Cerebellar nuclear complex (tissue), 1 donor: ENCODE data around the gene RNF8.

ENCODE experiments used
- DNase-seq, 2 experiments: peaks; one replicate each; lab custom pipeline; 2025; lab: John Stamatoyannopoulos, UW

Gene RNF8

DNA sequence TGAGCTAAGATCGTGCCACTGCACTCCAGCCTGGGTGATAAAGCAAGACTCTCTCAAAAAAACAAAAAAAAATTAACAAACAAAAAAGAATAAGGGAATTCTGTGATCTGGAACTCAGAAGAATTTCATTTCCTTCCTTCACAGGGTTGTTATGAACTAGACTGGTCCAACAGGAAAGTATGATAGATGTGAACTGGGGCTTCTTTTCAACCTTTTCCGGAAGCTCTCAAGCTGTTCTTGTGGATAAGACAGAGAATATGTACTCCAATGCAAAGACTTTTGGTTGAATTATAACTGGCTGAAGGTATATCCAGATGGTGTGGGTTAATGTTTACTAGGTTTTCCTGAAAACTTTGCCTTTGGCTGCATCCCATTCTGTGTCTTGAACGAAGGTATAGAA, 5.3 kb downstream of the RNF8 start:
- no peak for DNase-seq

DNA sequence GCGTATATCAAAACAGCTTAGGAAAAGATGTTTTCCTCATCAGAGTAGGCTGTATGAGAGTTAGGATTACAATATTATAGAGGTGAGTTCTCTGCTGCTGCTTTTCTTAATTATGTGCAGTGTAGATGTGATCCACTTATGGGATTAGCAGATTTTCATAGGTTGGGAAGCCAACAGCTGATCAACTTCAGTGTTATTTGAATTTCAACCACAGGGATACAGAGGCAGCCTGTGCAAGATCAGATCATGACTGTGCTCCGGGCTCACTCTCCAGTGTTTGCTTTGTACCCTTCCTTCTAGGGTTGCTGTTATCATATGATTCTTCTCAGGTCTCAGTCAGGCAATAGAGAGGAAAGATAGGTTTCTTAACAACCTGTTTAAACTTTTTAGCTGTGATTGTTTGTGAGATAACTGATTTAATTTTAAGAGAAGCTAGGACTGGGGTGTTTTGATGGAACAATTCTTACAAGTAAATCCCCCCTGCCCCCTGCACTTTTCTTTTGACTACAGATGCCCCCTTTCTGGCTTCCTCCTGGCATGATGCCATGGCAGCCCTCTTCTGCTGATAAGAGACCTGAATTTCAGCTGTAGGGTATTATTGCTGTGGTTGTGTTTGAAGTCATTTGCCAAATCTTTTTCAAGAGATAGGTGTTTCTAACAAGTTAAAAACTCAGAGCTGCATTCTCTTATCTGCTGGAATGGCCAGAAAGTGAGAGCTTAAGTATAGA, 8.5 kb downstream of the RNF8 start:
- DNase-seq, result no peak

DNA sequence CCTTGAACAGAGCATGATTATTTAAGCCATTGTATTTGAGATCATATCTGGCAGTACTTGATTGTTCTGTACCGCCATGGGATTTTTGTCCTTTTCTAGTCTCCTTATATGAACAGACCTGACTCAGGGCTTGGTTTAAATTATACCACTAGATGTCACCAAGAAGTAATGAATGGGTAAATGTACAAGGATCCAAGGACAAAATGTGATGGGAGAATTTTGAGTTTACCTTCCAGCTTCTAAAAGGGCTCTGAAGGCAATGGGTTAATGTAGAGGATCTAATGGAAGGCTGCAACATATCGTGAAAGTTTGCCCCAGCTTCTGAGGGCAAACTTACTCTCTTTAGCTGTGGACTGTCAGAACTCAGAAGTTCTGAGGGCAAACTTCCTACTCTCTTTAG, 12.0 kb downstream of the RNF8 start:
- DNase-seq, result no peak

DNA sequence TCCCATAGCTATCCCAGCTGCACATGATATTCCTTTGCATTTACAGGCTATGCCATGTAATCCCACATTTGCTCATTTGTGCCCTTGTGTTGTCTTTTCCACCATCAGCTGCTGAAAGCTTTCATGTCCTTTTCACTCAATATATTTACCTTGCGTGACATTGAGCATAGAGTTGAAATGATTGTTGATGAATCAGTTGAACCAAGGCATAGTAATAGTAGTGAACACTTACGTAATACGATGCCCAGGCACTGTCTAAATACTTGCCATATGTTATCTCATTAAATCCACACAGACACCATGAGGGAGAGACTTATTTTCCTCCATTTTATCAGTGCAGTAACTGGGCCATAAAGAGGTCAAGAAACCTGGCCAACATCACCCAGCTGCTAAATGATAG, 13.1 kb downstream of the RNF8 start:
- DNase-seq, result no peak

DNA sequence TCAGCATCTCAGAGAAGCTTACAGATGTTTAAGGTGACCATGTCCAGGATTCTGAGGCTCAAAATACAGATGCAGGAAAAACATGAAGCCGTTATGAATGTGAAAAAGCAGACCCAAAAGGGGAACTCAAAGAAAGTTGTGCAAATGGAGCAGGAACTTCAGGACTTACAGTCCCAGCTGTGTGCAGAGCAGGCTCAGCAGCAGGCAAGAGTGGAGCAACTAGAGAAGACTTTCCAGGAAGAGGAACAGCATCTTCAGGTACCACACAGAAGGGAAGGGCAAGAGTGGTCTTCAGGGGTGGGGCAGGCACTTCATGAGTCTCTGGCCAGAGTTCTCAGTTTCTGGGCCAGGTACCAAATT, 15.2 kb downstream of the RNF8 start:
- DNase-seq, result no peak

DNA sequence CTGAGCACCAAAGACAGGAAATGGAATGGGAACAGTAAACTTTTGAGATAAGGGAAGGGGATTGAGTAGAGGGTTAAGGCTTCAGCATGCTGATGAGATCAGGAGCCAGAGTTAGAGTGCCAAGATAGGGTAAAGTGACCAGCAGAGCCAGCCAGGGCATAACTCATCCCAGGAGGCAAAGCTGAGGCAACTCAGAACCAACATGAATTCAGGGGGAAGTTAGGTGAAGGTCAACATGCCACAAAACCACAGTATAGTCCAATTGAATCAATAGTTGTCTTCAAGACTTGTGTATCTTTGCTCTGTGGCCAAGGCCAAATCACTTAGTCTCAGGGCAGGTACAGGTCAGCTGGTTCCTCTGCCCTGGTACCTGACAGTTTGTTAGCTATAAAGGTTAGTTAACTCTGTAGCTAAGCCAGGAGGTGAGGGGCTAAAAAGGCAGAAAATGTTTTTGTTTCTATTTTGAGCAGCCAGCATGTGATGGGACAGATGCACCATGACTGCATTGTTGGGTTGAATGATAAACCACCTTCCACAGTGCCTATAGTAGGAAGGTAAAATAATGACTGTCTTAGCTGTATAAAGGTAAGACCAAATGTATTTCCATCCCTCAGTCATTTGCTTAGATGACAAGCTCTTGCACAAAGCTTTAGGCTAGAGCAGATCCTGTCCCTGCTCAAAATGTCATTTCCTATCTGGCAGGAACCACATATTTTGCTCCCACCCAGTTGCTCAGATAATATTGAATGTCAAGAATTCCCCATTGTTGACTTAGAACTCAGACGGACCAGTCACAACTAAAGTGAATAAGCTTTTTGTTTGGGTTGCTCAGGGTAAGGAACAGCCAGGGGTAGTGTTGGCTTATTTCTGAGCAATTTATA, 15.8 kb downstream of the RNF8 start:
- DNase-seq, result no peak

DNA sequence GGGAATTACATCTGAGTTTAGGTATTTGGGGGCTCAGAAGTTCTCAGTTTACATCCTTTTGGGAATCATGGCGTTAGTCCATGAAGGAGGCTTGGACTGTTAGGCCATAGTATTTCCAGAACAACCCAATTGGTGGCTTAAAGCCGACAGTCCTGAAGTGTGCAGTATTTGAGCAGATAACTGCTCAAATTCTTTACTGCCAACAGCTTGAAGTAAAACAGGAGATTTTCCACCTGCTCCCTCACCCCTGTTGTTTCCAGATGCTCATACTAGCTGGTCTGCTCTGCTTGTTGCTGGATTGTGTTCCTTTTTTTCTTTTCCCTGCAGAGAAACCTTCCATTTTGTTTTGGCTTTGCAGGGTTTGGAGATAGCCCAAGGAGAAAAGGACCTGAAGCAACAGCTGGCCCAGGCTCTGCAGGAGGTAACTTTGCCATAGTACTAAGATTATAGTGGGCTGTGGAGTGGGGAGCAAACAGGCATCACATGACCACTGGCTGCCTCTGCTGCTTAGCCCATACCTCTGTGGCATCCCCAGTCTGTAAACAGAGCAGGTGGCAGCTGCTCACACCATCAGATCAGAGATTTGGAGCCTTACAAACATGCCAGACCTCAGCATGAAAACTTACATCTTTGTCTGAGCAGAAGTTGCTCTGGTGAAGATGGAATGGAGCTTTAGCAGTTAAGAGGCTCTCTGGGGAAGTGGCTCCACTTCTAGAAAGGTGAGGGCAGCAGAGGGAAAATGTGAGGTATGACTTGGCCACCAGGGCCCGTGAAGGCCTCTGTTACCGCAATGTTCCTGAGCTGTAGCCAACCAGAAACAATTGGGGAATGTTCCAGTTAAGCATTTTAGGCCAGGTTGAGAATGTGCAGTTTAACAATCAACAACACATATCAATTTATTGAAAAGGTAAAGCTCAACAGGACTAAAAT, 17.6 kb downstream of the RNF8 start:
- no peak for DNase-seq

DNA sequence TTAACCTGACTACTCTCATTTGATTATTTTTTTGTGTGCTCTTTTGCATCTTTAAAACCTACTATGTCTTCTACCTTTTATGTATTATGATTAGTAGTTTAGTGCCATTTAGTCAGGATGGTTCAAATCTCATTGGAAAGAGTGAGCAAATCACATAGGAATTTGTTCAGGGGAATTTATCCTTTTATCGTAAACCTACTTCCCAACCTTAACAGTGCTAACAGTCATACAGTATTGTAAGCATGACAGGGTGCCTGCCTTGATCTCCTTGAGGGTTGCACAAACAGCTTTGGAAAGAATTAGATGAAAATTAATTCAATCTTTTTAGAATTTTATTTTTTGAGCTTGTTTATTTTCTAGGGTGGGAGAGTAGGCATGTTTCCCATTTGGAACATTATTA, 18.3 kb downstream of the RNF8 start:
- no peak for DNase-seq

DNA sequence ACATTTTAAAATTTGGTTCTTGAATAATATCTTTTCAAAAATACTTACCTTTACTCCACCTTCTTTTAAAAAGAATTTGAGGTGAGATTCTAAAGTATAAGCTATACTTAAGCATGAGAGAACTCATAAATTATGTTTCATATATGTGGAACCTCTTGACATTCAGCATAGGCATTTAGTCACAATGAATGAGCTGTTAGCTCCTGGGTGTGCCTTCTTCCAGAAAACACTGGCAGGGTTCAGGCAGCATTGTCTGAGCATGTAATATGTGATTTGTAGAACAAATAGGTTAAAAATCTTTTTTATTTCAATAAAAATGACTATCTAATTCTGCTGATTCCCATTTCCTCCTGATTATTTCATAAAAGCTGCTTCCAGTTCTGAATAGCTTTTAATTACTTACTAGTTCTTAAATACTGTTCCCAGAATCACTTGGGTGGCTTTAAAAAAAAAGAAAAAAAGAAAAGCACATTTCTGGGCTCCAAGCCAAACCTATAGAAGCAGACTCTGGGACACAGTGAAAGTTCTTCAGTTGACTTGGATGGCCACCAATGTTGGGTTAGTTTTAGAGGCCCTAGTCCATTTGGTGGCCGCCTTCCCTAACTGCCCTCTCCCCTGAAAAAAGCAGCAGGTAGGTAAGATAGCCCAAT, 20.2 kb downstream of the RNF8 start:
- DNase-seq, result no peak

DNA sequence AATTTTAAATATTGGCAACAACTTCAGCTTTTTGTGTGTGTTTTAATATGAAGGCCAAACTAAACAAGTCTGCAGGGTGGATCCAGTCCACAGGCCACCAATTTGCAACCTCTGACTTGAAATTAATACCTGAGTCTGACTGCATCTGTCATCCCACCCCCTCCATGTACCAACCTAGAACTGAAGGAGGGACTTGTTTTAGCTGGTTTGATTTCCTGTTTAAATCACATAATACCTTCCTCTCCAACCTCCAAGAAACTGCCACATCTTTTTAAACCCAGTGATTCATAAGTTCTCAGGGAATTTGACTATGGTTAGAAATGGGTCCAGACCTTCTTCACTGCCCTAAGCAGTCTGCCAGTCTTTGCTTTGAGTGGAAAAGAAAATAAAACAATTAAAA, 21.6 kb downstream of the RNF8 start:
- DNase-seq, result no peak

DNA sequence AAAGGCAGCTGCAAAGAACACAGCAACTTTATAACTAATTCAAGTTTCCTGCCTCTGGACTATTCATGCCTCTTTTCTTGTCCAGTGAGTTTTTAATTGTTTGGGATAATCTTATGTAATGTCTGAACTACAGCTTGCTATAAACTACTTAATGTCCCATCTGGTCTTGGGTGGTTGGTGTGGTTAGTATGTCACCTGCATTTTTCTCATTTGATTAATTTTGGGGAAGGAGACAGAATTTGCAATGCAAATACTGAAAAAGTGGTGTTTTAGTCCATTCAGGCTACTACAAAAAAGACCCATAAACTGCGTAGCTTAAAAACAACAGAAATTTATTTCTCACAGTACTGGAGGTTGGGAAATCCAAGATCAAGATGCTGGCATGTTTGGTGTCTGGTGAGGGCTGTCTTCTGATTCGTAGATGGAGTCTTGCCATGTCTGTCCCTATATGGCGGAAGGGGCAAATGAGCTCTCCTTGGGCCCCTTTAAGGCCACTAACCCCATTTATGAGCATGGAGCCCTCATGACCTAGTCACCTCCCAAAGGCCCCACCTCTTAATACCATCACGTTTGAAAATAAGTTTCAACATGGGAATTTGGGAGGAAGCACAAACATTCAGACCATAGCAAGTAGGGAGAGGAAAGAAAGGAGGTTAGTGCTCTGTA, 22.4 kb downstream of the RNF8 start:
- no peak for DNase-seq

DNA sequence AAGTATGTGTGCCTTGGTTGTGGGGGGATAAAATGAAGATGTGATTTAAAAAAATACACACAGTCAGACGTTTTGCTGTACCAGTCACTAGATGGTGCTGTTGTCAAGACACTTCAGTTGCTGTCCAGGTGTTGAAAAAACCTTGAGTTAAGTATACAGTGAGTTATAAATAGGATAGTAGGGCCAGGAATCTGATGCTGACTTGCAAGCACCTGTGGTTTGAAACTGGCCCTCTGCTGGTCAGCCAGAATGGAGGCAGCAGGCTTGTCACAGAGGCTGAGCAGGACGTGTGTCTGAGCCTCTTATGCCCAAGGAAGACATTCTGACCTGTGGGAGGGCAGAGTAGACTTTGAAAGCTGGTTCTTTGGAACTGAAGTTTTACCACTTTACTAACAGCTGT, 27.8 kb downstream of the RNF8 start:
- DNase-seq, result no peak

DNA sequence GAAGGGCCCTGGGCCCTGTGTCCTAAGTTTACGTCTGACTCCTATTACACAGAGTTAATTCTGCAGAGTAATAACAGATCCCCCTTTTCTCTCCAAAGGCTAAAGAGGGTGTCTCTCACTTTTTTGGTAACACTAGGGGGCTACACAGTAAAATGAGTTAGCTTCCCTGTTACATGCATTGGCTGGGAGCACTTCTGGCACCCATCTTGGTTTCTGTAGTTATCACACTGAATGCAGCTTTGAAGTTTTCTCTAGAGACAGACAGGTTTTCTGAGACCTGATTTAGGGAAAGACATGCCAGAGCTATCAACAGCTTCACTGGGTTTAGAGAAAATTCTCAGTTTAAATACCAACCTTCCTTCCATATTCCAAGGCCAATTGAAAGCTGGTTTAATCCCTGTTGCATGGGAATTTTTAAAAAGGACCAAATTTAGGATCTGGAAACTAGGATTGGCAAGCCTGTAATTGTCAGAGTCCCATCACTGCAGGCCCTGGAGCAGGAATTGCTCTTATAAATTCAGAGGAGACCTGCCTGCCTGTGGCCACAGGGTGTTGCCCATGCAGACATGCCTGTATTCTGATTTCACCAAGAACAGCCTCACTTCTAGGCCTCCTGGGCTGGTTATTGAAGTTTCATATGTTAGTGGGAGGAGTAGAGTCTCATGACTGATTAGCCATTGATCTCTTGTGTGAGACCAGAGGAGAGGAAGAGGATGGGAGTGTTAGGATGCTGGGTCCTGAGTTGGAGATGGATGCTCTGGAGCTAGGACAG, 29.4 kb downstream of the RNF8 start:
- DNase-seq, result no peak

DNA sequence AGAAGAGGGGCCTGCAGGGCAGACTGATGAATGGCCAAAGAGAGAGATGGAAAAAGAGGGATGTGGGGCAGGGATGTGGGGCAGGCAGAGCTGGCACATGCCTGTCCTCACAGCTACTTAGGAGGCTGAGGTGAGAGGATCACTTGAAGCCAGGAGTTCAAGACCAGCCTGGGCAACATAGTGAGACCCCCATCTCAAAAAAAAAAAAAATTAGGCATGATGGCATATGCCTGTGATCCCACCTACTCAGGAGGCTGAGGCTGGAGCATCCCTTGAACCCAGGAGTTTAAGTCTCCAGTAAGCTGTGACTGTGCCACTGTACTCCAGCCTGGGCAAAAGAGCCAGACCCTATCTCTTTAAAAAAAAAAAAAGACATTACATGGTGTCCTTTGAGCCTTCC, 34.8 kb downstream of the RNF8 start:
- DNase-seq, result no peak

DNA sequence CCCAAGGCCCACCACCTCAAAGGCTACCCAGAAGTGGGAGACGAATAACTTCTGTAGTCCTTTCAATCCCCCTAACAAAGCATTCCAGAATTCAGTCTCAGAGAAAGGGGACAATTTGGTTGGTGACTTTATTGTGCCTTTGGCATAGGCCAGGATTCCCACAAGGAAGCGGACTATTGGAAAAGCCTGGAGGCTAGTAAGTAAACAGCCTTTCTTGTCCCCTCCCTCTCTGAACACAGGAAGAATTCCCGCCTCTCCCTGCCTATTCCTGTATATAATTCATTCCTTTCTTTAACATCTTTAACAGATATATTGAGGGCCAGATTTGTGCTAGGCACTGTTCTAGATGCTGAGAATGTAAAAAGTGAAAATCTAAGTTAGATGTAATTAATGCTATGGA, 36.1 kb downstream of the RNF8 start:
- no peak for DNase-seq

DNA sequence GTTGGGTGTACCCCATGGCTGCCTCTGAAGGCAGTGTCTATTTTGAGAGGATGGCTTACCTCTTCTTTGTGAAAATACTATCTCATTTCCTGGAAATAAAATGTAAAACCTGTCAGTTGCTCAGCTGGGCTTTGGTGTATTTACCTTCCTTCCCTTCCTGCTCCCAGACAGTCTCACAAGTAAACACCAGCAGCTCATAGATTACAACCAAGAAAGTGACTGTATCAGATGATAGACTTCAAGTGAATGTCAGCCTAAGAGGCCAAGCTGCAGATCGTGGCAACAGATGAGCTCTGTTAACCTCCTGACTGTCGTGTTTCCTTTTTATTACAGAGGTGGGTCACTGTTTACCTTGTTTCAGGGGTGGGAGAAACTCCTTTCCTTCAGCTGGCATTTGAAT, 37.3 kb downstream of the RNF8 start:
- no peak for DNase-seq

DNA sequence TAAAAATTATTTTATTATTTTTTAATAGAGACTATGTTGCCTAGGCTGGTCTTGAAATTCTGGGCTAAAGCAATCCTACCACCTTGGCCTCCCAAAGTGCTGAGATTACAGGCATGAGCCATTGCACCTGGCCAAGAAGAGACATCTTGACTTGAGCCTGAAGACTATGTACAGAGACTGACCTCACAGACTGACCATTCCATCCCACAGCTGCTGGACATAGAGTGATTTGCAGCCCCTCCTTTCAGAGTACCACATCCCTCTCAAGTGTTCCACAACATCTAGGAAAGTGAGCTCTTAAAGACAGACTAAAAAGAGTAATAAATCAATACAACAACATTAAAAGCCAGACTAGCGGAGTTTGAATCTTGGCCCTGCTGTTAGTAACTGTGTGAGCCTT, 39.0 kb downstream of the RNF8 start:
- no peak for DNase-seq

DNA sequence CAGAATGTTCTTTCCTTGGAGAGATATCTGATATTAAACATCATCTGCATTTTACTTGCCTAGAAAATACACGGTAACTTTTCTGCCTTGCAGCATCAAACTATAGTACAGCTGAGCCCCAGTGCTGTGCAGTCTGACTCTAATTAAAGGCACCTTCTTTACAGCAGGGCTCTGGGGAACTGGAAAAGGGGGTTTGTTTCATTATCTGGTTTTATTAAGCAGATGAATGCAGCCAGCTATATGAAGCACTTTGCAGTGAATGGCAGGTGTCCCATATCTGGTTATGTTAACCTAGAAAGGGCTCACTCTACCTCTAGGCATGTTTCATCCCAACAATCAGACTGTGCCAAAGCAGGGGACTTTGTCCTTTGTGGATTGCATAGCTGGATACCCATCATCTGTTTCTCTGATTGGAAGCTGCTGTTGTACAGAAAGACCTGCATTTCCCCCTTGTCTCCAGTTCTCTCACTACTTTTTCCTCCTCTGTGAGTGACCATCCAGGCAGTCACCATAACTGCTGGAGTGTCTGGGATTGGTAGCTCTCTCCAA, 39.7 kb downstream of the RNF8 start:
- no peak for DNase-seq

DNA sequence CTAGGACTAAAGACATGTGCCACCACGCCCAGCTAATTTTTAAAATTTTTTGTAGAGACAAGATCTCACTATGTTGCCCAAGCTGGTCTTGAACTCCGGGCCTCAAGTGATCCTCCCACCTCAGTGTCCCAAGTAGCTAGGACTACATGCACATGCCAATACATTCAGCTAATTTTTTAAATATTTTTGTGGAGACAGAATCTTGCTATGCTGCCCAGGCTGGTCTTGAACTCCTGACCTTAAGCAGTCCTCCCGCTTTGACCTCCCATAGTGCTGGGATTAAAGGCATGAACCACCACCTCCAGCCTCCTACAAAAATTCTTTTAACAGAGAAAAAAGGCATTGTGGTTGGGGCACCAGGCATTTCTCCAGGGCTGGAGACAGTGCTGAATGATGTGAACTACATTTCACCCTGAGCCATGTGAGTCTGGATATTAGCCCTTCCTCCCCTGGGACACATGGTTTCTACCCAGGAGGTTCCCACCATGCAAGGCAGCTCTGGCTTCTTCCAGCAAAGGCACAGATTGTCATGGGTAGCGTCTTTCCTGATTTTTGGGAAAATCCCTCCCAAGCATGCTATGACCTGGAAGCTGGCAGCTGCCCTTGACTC, 42.9 kb downstream of the RNF8 start:
- DNase-seq, result no peak

DNA sequence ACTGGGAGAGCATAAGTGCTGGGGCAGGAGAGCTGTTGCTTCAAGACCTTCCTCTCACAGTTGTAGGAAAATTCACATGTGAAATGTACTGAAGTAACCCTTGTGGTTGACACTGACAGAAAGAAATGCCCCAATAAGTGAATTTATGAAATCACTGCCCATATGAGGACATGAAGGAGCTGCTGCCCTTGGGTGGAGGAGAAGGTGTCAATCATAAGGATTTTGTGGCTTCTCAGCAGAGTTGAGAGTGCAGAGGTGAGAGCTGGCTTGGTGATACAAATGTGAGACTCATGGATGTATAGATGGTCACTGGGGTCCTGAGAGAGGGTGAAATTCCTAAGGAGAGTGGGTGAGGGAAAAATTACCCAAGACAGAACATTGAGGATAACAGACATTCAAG, 45.3 kb downstream of the RNF8 start:
- DNase-seq, result no peak
